GM21529 (cell line): ENCODE results near the gene LSAMP.

Source experiments
- ATAC-seq: cut with Tn5 transposase; IDR thresholded peaks from one replicate; pipeline ENCODE4 v1.9.1; 2021; ENCODE audit not compliant: unreplicated experiment

LSAMP gene

GRCh38 chr3:116059421-116060096 is 385.7 kb downstream of the LSAMP start:
- no peak for ATAC-seq

GRCh38 chr3:116058844-116059243 is 386.4 kb downstream of the LSAMP start:
- no peak for ATAC-seq

- peak; percentile 41 for ATAC-seq
Observed at GRCh38 chr3:116057400-116058006, 387.8 kb downstream of the LSAMP start.

- peak; percentile 89 for ATAC-seq
Observed at GRCh38 chr3:116056280-116056679, 389.0 kb downstream of the LSAMP start.

GRCh38 chr3:116053017-116053416 is 392.3 kb downstream of the LSAMP start:
- no peak for ATAC-seq

GRCh38 chr3:116052602-116053001 is 392.7 kb downstream of the LSAMP start:
- no peak for ATAC-seq

GRCh38 chr3:116051586-116051985 is 393.7 kb downstream of the LSAMP start:
- ATAC-seq, result no peak

GRCh38 chr3:116051040-116051439 is 394.2 kb downstream of the LSAMP start:
- peak; percentile 65 for ATAC-seq

GRCh38 chr3:116050311-116050915 is 394.9 kb downstream of the LSAMP start:
- no peak for ATAC-seq

GRCh38 chr3:116048991-116049390 is 396.3 kb downstream of the LSAMP start:
- no peak for ATAC-seq

GRCh38 chr3:116046350-116046749 is 398.9 kb downstream of the LSAMP start:
- ATAC-seq, result no peak

GRCh38 chr3:116045314-116045713 is 400.0 kb downstream of the LSAMP start:
- no peak for ATAC-seq

GRCh38 chr3:116040152-116040551 is 405.1 kb downstream of the LSAMP start:
- ATAC-seq, result no peak

GRCh38 chr3:116039651-116039985 is 405.7 kb downstream of the LSAMP start:
- ATAC-seq, result no peak

GRCh38 chr3:116038968-116039650 is 406.2 kb downstream of the LSAMP start:
- ATAC-seq, result peak; percentile 6

- ATAC-seq, result peak; percentile 97
Observed at GRCh38 chr3:116037954-116038911, 407.1 kb downstream of the LSAMP start.

- ATAC-seq, result no peak
Observed at GRCh38 chr3:116035429-116035828, 409.9 kb downstream of the LSAMP start.

GRCh38 chr3:116034794-116035193 is 410.5 kb downstream of the LSAMP start:
- no peak for ATAC-seq

GRCh38 chr3:116034086-116034485 is 411.2 kb downstream of the LSAMP start:
- ATAC-seq, result no peak

GRCh38 chr3:116033516-116033915 is 411.8 kb downstream of the LSAMP start:
- ATAC-seq, result no peak

GRCh38 chr3:116032176-116032575 is 413.1 kb downstream of the LSAMP start:
- no peak for ATAC-seq
